T-cell (primary cell): ENCODE results near the gene GPATCH1. TPM values are rescaled to one million over a fixed set of nuclear protein-coding genes. Genes with fewer than 3 reads are reported as not detected.
A peak's percentile ranks its signal among the peaks of the same experiment; 100 is the strongest.
"Not testable (repeated sequence)": the region's sequence is repeated elsewhere in the genome, so short reads cannot be mapped to it uniquely, and the experiment has no call there.

ENCODE experiments used
- ATAC-seq, 4 experiments: fragments of 200-7000 bp in 3 of 4; fragments of 150-1000 bp in 1 of 4; cut with Tn5 transposase; replicated peaks in 1 of 4; 1 replicate in 3 of 4; 2 replicates in 1 of 4; pipeline ENCODE4 v1.10.0; 2021; ENCODE audit warnings: moderate library complexity in 3 of 4, mild to moderate bottlenecking in 2 of 4, moderate number of reproducible peaks in 1 of 4
- CTCF ChIA-PET, 2 donors: fragments of 300-600 bp; sonication (Branson Sonifier 250); formaldehyde crosslinking; loops; one replicate each; lab custom pipeline; 2022; ENCODE audit warnings: antibody characterized with exemption in 2 of 2; lab: Charles Lee
- POLR2A ChIA-PET, 2 donors: fragments of 300-600 bp; sonication (Branson Sonifier 250); formaldehyde crosslinking; loops; one replicate each; lab custom pipeline; 2022; ENCODE audit warnings: antibody characterized with exemption in 2 of 2; lab: Charles Lee
- DNase-seq, 35 experiments: peaks; one replicate each; pipeline versions ENCODE4 v3.0.0 to v3.0.0-alpha.2; 2013 to 2023
- H3K27ac ChIP-seq: one replicate; pipeline ENCODE4 v1.5.1; 2013; ENCODE audit warnings: low read length
- H3K27me3 ChIP-seq, 2 experiments: replicated peaks in 1 of 2; 1 replicate in 1 of 2; 2 replicates in 1 of 2; pipeline versions ENCODE4 v1.6.1 to v1.7.0; 2013; ENCODE audit warnings: low read length in 1 of 2, mixed read lengths in 1 of 2; ENCODE audit not compliant: control insufficient read depth in 2 of 2, insufficient read depth in 2 of 2; ENCODE audit errors: extremely low read depth in 1 of 2
- H3K36me3 ChIP-seq, 2 donors: 1 replicate in 1 of 2; 2 replicates in 1 of 2; pipeline versions ENCODE4 v1.6.1 to v1.7.0; 2013; ENCODE audit warnings: low read length in 1 of 2; ENCODE audit not compliant: control insufficient read depth in 2 of 2, insufficient read depth in 1 of 2; ENCODE audit errors: extremely low read depth in 1 of 2
- H3K4me1 ChIP-seq, 2 experiments: 1 replicate in 1 of 2; 2 replicates in 1 of 2; pipeline versions ENCODE4 v1.6.1 to v1.7.0; 2013; ENCODE audit warnings: low read length in 2 of 2, mixed read lengths in 1 of 2; ENCODE audit not compliant: insufficient read depth in 2 of 2, control insufficient read depth in 1 of 2; ENCODE audit errors: extremely low read depth in 1 of 2
- H3K4me3 ChIP-seq, 2 donors: 1 replicate in 1 of 2; 2 replicates in 1 of 2; pipeline versions ENCODE4 v1.5.1 to v1.7.0; 2013; ENCODE audit warnings: mild to moderate bottlenecking in 2 of 2, low read length in 1 of 2, moderate library complexity in 1 of 2; ENCODE audit not compliant: control insufficient read depth in 1 of 2; ENCODE audit errors: extremely low read depth in 1 of 2
- H3K9me3 ChIP-seq: 2 replicates; pipeline ENCODE4 v1.7.0; 2013
- H3K27ac Mint-ChIP-seq, 2 donors: one replicate each; pipeline ENCODE4 v1.8.0; 2020 to 2021; ENCODE audit warnings: mild to moderate bottlenecking in 2 of 2, mixed read lengths in 2 of 2
- H3K27me3 Mint-ChIP-seq, 2 donors: one replicate each; pipeline ENCODE4 v1.8.0; 2021 to 2022; ENCODE audit warnings: mixed read lengths in 2 of 2
- H3K36me3 Mint-ChIP-seq: one replicate; pipeline ENCODE4 v1.8.0; 2021; ENCODE audit warnings: mixed read lengths
- H3K4me1 Mint-ChIP-seq, 3 donors: one replicate each; pipeline ENCODE4 v1.8.0; 2020 to 2022; ENCODE audit warnings: mixed read lengths in 3 of 3, mild to moderate bottlenecking in 1 of 3
- H3K4me3 Mint-ChIP-seq, 3 donors: one replicate each; pipeline ENCODE4 v1.8.0; 2020 to 2022; ENCODE audit warnings: mild to moderate bottlenecking in 3 of 3, mixed read lengths in 3 of 3, moderate library complexity in 3 of 3
- H3K9me3 Mint-ChIP-seq, 3 donors: one replicate each; pipeline ENCODE4 v1.8.0; 2020 to 2022; ENCODE audit warnings: mixed read lengths in 3 of 3
- WGBS: methylation state at CpG from one replicate; pipeline ENCODE4 v1.1.5; 2013; ENCODE audit warnings: missing lambda C conversion rate; ENCODE audit not compliant: insufficient coverage; 5-methylcytosine and 5-hydroxymethylcytosine counted together
- total RNA-seq, 35 experiments: library from RNA in 6 of 35; stranded (reverse) in 6 of 35; fragments of 120-200 nt in 1 of 35; gene quantifications; one replicate each; pipeline versions ENCODE4 v1.2.1 to v1.2.4 and lab custom pipeline; 2013 to 2026

The GPATCH1 gene
- total RNA-seq (10 to 100 TPM; 11.8 to 17.6 (median 14.3) TPM), total RNA-seq (lab: John Stamatoyannopoulos, UW) (13.6 to 37.7 (median 22.3) reads per million in 29 experiments)
- 13.8 TPM for total RNA-seq (2013)

GRCh38 chr19:33080761-33081681 is at the start of gene GPATCH1:
Gene GPATCH1, plus strand, starts transcription at chr19:33081181. Its CDS starts 13 bp downstream, at chr19:33081194.
- no peaks in the 10 kb centered on the region for H3K36me3 ChIP-seq

GRCh38 chr19:33032218-33032781 is 48.7 kb upstream of the GPATCH1 start:
- Mint-ChIP-seq H3K4me3 (no peak overlapping the region), H3K27ac (no peak overlapping the region), H3K27me3 (peaks cover 0 to 6% of the 10 kb centered on the region in 2 donors), H3K4me1 (peaks cover 4% of the 10 kb centered on the region in 3 donors), H3K9me3 (peaks cover 0 to 15% (median 11%) of the 10 kb centered on the region in 3 donors), H3K36me3 (peaks cover 3% of the 10 kb centered on the region)
- H3K4me3 ChIP-seq: no peak overlapping the region
- CTCF ChIA-PET: interaction anchor here in 1 of 2 donors (0.6 kb wide), 1 partner anchor 32 kb away, joined by 5 read pairs; no protein-coding TSS in a partner anchor
- ATAC-seq (no peak), DNase-seq (no peak)
- peaks cover 0 to 6% of the 10 kb centered on the region in 2 experiments for H3K27me3 ChIP-seq
- H3K9me3 ChIP-seq: no peaks in the 10 kb centered on the region
- no peak overlapping the region for H3K27ac ChIP-seq
- H3K4me1 ChIP-seq: peaks cover 0 to 4% of the 10 kb centered on the region in 2 experiments
- H3K36me3 ChIP-seq: no peaks in the 10 kb centered on the region
- no CpG with 5 or more reads among the region's 8 CpGs for WGBS
- POLR2A ChIA-PET: no interaction called here

More at GRCh38 chr19:33080761-33081681, at the start of gene GPATCH1:
- Histone ChIP-seq H3K27me3 (peaks cover 0 to 3% of the 10 kb centered on the region in 2 experiments), H3K4me3 (peak within 1 kb of the TSS; percentile 84 to 98), H3K27ac (peak within 1 kb of the TSS; percentile 59), H3K9me3 (no peaks in the 10 kb centered on the region), H3K4me1 (peaks cover 5 to 23% of the 10 kb centered on the region in 2 experiments)
- Mint-ChIP-seq H3K4me1 (peaks cover 16 to 37% (median 30%) of the 10 kb centered on the region in 3 donors), H3K36me3 (no peaks in the 10 kb centered on the region), H3K27me3 (no peaks in the 10 kb centered on the region), H3K9me3 (no peaks in the 10 kb centered on the region), H3K4me3 (peak within 1 kb of the TSS; percentile 92 to 100 (median 98)), H3K27ac (peak within 1 kb of the TSS; percentile 92 to 95)
- ATAC-seq (peak; percentile 96 to 98 (median 97)), DNase-seq (peak; percentile 56 to 89 (median 78))
- POLR2A ChIA-PET: interaction anchor here in 1 of 2 donors (0.6 kb wide), 1 partner anchor 675 kb away, joined by 3 read pairs; the partner anchor contains the start of gene DPY19L3
- 1% methylated on average over 62 of the region's 62 CpGs for WGBS
- CTCF ChIA-PET: interaction anchor here (0.6 to 0.8 kb wide), 5 partner anchors 32 to 375 kb away, joined by 3 to 16 read pairs (median 6); no protein-coding TSS in a partner anchor

- Mint-ChIP-seq H3K4me1 (peaks cover 10 to 11% (median 10%) of the 10 kb centered on the region in 3 donors), H3K9me3 (no peaks in the 10 kb centered on the region), H3K27ac (no peak overlapping the region), H3K4me3 (no peak overlapping the region), H3K36me3 (no peaks in the 10 kb centered on the region), H3K27me3 (peaks cover 0 to 2% of the 10 kb centered on the region in 2 donors)
- ATAC-seq (no peak), DNase-seq (no peak)
- 90% methylated on average over 2 of the region's 10 CpGs for WGBS
- no peaks in the 10 kb centered on the region for H3K36me3 ChIP-seq
- peaks cover 0 to 10% of the 10 kb centered on the region in 2 experiments for H3K4me1 ChIP-seq
- CTCF ChIA-PET: interaction anchor here (0.6 to 0.7 kb wide), 2 partner anchors 27 to 367 kb away, joined by 4 to 11 read pairs; no protein-coding TSS in a partner anchor
- peaks cover 0 to 7% of the 10 kb centered on the region in 2 experiments for H3K27me3 ChIP-seq
- no peaks in the 10 kb centered on the region for H3K9me3 ChIP-seq
- no peak overlapping the region for H3K4me3 ChIP-seq
- POLR2A ChIA-PET: no interaction called here
- H3K27ac ChIP-seq: no peak overlapping the region
Measured at GRCh38 chr19:33035461-33035860, 45.5 kb upstream of the GPATCH1 start.

- H3K27me3 Mint-ChIP-seq, H3K27me3 ChIP-seq, H3K4me1 ChIP-seq, CTCF ChIA-PET, ATAC-seq, POLR2A ChIA-PET, H3K9me3 Mint-ChIP-seq, H3K36me3 Mint-ChIP-seq, H3K4me3 ChIP-seq, H3K36me3 ChIP-seq, DNase-seq, H3K9me3 ChIP-seq, H3K27ac ChIP-seq: not testable (repeated sequence)
- H3K27ac Mint-ChIP-seq: peak overlapping the region; percentile 91 to 97
- H3K4me1 Mint-ChIP-seq: peaks cover 10 to 11% (median 10%) of the 10 kb centered on the region in 3 donors
- peak overlapping the region in 1 of 3 donors; percentile 86 for H3K4me3 Mint-ChIP-seq
- 95% methylated on average over 41 of the region's 45 CpGs for WGBS
Measured at GRCh38 chr19:33036370-33037167, 44.4 kb upstream of the GPATCH1 start.

GRCh38 chr19:33037168-33038025 is 43.6 kb upstream of the GPATCH1 start:
- peak overlapping the region; percentile 28 to 47 for H3K4me3 ChIP-seq
- 29% methylated on average over 12 of the region's 18 CpGs for WGBS
- not testable (repeated sequence) for H3K27ac ChIP-seq, H3K4me1 ChIP-seq, H3K9me3 ChIP-seq, H3K36me3 ChIP-seq, H3K9me3 Mint-ChIP-seq, H3K36me3 Mint-ChIP-seq, H3K27me3 Mint-ChIP-seq, H3K27me3 ChIP-seq
- ChIA-PET CTCF (interaction anchor here (0.6 to 0.7 kb wide), 2 partner anchors 46 to 61 kb away, joined by 3 read pairs; no protein-coding TSS in a partner anchor), POLR2A (interaction anchor here in 1 of 2 donors (0.7 kb wide), 1 partner anchor 1997 kb away, joined by 3 read pairs; no protein-coding TSS in a partner anchor)
- H3K27ac Mint-ChIP-seq: peak overlapping the region; percentile 91 to 97
- H3K4me3 Mint-ChIP-seq: peak overlapping the region; percentile 82 to 86 (median 82)
- peaks cover 10 to 11% (median 10%) of the 10 kb centered on the region in 3 donors for H3K4me1 Mint-ChIP-seq
- peak in 2 of 4 experiments; percentile 52 to 56 for ATAC-seq
- peak in 13 of 35 experiments; percentile 1 to 56 (median 7) for DNase-seq
